Measurements from ENCODE around the gene MYO15A.

DNA sequence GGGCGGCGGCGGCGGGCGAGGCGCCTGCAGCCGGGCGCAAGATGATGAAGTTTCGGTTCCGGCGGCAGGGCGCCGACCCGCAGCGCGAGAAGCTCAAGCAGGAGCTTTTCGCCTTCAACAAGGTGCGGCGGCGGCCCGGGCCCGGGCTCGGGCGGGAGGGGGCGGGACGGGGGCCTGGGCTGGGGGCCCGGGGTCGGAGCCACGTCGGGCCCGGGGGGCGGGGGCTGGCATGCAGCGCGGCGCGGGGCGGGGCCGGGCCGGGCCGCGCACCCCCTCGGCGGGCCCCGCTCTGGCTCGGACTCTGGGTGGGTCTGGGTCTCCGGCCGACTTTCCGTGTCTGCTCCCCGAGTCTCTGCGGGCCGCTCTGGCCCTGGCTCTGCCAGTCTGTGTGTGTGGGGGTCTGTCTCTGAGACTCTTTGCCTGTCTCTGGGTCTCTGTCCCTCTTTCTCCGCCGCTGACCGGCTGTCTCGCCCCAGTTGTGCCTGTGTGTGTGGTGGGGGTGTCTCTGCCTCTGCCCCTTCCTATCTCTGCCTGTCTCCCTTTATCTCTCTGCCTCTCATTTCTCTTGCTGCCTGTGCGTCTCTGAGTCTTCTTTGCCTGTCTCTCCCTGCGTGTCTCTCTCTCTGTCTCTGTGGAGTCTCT lies 117.2 kb downstream of the MYO15A start:
- TF ChIP-seq, protein P1, sequence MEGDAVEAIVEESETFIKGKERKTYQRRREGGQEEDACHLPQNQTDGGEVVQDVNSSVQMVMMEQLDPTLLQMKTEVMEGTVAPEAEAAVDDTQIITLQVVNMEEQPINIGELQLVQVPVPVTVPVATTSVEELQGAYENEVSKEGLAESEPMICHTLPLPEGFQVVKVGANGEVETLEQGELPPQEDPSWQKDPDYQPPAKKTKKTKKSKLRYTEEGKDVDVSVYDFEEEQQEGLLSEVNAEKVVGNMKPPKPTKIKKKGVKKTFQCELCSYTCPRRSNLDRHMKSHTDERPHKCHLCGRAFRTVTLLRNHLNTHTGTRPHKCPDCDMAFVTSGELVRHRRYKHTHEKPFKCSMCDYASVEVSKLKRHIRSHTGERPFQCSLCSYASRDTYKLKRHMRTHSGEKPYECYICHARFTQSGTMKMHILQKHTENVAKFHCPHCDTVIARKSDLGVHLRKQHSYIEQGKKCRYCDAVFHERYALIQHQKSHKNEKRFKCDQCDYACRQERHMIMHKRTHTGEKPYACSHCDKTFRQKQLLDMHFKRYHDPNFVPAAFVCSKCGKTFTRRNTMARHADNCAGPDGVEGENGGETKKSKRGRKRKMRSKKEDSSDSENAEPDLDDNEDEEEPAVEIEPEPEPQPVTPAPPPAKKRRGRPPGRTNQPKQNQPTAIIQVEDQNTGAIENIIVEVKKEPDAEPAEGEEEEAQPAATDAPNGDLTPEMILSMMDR (conservative IDR thresholded peaks at IDR 0.05; ENCODE audit: low read length) = no peak
- TF ChIP-seq EZH2phosphoT487 (IDR thresholded peaks at IDR 0.05; ENCODE audit: borderline replicate concordance) = no peak

Data from Loucy (cell line).